Measurements from ENCODE around the gene C19orf73. TPM values are rescaled to one million over a fixed set of nuclear protein-coding genes. Genes with fewer than 3 reads are reported as not detected.
A peak's percentile ranks its signal among the peaks of the same experiment; 100 is the strongest.

C19orf73 gene
- total and polyA plus RNA-seq, 9 of the 15 experiments (the other 6 are each of a cell fraction or from before 2014, with no cell fraction given), result 0.08 to 7.4 (median 1.4) TPM

- TF ChIP-seq, protein P1, sequence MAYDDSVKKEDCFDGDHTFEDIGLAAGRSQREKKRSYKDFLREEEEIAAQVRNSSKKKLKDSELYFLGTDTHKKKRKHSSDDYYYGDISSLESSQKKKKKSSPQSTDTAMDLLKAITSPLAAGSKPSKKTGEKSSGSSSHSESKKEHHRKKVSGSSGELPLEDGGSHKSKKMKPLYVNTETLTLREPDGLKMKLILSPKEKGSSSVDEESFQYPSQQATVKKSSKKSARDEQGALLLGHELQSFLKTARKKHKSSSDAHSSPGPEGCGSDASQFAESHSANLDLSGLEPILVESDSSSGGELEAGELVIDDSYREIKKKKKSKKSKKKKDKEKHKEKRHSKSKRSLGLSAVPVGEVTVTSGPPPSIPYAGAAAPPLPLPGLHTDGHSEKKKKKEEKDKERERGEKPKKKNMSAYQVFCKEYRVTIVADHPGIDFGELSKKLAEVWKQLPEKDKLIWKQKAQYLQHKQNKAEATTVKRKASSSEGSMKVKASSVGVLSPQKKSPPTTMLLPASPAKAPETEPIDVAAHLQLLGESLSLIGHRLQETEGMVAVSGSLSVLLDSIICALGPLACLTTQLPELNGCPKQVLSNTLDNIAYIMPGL (CRISPR knock-in tag; IDR thresholded peaks at IDR 0.05), result no peak
- TF ChIP-seq E2F8 (IDR thresholded peaks at IDR 0.05; ENCODE audit: low read depth, partially characterized antibody) (no peak), GTF2A2 (tag; IDR thresholded peaks at IDR 0.05) (no peak), KLF10 (CRISPR knock-in tag; IDR thresholded peaks at IDR 0.05) (no peak), NRF1 (conservative IDR thresholded peaks at IDR 0.05 in 1 of 2, IDR thresholded peaks at IDR 0.05 in 1 of 2) (peak; percentile 64 to 75), CHD4 (IDR thresholded peaks at IDR 0.05; ENCODE audit: insufficient read depth, insufficient replicate concordance, low read depth, low read length, poor library complexity, severe bottlenecking) (no peak), TEAD2 (tag; IDR thresholded peaks at IDR 0.05) (no peak), KDM4B (IDR thresholded peaks at IDR 0.05; ENCODE audit: borderline replicate concordance in 2 of 2, low read depth in 1 of 2) (no peak), EHMT2 (IDR thresholded peaks at IDR 0.05) (peak; percentile 82), ZHX1 (conservative IDR thresholded peaks at IDR 0.05; ENCODE audit: low read length) (no peak), SIRT6 (IDR thresholded peaks at IDR 0.05; ENCODE audit: low read depth, low read length) (no peak), YY1 (IDR thresholded peaks at IDR 0.05; ENCODE audit: borderline replicate concordance in 1 of 3, control insufficient read depth in 1 of 3, extremely low read depth in 1 of 3, insufficient read depth in 3 of 3, insufficient read length in 1 of 3, insufficient replicate concordance in 2 of 3, low read depth in 1 of 3, low read length in 2 of 3) (no peak), MAX (CRISPR knock-in tag; IDR thresholded peaks at IDR 0.05) (peak; percentile 70), MIER1 (IDR thresholded peaks at IDR 0.05; ENCODE audit: low read depth) (no peak; the same call in 1 of the 2 replicates)
- TF ChIP-seq, protein P2, sequence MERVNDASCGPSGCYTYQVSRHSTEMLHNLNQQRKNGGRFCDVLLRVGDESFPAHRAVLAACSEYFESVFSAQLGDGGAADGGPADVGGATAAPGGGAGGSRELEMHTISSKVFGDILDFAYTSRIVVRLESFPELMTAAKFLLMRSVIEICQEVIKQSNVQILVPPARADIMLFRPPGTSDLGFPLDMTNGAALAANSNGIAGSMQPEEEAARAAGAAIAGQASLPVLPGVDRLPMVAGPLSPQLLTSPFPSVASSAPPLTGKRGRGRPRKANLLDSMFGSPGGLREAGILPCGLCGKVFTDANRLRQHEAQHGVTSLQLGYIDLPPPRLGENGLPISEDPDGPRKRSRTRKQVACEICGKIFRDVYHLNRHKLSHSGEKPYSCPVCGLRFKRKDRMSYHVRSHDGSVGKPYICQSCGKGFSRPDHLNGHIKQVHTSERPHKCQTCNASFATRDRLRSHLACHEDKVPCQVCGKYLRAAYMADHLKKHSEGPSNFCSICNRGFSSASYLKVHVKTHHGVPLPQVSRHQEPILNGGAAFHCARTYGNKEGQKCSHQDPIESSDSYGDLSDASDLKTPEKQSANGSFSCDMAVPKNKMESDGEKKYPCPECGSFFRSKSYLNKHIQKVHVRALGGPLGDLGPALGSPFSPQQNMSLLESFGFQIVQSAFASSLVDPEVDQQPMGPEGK (CRISPR knock-in tag; IDR thresholded peaks at IDR 0.05; ENCODE audit: borderline replicate concordance), result no peak
These were observed 30.1 kb upstream of the C19orf73 start (continued) for GRCh38 chr19:49148784-49149651.

All from K562 (cell line).